ENCODE results near the gene AMMECR1.

The AMMECR1 gene

DNA sequence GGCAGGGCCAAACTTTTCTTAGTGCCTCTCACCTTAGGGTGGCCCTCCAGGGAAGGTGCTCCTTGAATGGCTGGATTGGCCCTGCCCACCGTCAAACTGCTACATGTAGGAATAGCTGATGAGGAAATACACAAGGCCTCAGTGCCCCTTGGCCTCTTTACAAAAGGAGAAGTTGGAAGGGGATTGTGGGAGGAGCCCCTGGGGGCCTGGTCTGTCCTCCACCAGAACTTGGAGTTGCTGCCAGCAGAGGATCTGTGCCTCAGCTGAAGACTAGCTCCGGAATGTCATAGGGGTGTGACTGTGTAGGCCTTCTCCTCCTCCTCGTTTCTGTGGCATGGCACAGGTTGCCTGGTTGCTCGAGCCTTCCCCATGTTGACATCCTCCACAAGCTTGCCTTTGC, 142.7 kb downstream of the AMMECR1 start:
- Histone ChIP-seq H3K4me3 (ENCODE audit: low read length, poor library complexity, severe bottlenecking) (no peak overlapping the region), H4K20me1 (ENCODE audit: insufficient read depth, low read length, poor library complexity, severe bottlenecking) (no peaks in the 10 kb centered on the region)

DNA sequence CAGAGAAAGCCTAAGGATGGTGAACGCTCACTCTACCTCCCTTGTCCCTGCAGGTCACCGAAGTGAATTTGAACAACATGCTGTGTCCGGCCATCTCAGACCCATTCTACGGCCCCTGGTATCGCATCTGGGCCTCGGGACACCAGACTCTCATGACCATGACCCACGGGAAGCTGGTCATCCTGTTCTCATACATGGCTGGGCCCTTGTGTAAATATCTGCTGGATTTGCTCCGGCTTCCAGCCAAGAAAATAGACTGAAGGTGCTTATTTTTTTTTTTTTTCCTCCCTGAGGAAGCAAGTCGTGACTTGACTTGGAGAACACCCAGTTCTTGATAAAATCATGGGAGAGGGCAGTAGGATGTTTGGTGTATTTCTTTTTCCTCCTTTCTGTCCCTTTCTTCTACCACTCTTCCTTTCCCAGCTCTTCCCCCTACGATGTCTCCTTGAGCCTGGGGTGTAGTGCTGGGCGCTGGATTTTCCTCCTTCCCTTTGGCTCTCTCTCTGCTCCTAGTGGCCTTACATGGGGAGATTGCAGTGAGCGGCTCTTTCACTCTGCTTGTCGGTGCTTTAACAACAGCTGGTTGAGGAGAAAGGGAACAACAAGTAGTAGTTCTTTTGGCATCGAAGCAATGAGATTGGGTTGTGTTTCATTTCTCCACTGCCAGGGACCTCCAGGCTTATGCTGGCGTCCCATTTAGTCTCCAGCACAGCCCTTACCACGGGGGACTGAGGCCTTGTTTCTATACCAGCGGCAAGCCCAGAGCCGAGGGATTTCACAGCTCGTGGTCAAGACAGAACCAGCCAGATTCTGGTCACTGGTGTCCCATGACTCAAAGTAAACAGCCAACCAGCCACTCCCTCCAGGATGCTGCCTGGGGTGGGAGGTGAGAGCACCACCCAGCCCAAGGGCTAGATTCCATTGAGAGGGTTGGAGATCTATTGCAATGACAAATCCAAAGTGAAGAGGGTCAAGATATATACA, 144.4 kb downstream of the AMMECR1 start:
- Histone ChIP-seq H4K20me1 (ENCODE audit: insufficient read depth, low read length, poor library complexity, severe bottlenecking) (no peaks in the 10 kb centered on the region), H3K9ac (ENCODE audit: low read depth, low read length, poor library complexity, severe bottlenecking) (no peak overlapping the region), H3F3A (ENCODE audit: low read depth) (no peaks in the 10 kb centered on the region), H2AFZ (ENCODE audit: low read length) (no peak overlapping the region), H3K9me2 (replicated peaks; ENCODE audit: low read depth, low read length) (no peaks in the 10 kb centered on the region), H3K36me3 (ENCODE audit: insufficient read depth, low read length) (peaks cover 38% of the 10 kb centered on the region; the same call in 1 of the 2 replicates), H3K4me1 (ENCODE audit: insufficient read depth, low read length, poor library complexity, severe bottlenecking) (no peaks in the 10 kb centered on the region), H3K4me3 (ENCODE audit: low read length, poor library complexity, severe bottlenecking) (no peak overlapping the region), H3K27me3 (ENCODE audit: insufficient read depth, low read length, poor library complexity, severe bottlenecking) (no peaks in the 10 kb centered on the region), H3K4me2 (ENCODE audit: low read depth, low read length, poor library complexity, severe bottlenecking) (no peak overlapping the region), H3K79me2 (ENCODE audit: insufficient read depth, low read length) (no peaks in the 10 kb centered on the region), H3K9me3 (ENCODE audit: insufficient read depth, low read depth, low read length) (no peaks in the 10 kb centered on the region)
- TF ChIP-seq, protein P1, sequence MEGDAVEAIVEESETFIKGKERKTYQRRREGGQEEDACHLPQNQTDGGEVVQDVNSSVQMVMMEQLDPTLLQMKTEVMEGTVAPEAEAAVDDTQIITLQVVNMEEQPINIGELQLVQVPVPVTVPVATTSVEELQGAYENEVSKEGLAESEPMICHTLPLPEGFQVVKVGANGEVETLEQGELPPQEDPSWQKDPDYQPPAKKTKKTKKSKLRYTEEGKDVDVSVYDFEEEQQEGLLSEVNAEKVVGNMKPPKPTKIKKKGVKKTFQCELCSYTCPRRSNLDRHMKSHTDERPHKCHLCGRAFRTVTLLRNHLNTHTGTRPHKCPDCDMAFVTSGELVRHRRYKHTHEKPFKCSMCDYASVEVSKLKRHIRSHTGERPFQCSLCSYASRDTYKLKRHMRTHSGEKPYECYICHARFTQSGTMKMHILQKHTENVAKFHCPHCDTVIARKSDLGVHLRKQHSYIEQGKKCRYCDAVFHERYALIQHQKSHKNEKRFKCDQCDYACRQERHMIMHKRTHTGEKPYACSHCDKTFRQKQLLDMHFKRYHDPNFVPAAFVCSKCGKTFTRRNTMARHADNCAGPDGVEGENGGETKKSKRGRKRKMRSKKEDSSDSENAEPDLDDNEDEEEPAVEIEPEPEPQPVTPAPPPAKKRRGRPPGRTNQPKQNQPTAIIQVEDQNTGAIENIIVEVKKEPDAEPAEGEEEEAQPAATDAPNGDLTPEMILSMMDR (conservative IDR thresholded peaks at IDR 0.05; ENCODE audit: low read length): no peak
- TF ChIP-seq EZH2phosphoT487 (IDR thresholded peaks at IDR 0.05; ENCODE audit: borderline replicate concordance): no peak

More for the DNA sequence above, 142.7 kb downstream of the AMMECR1 start:
- Histone ChIP-seq H3K4me2 (ENCODE audit: low read depth, low read length, poor library complexity, severe bottlenecking) (no peak overlapping the region), H3K9me2 (replicated peaks; ENCODE audit: low read depth, low read length) (no peaks in the 10 kb centered on the region), H3K9ac (ENCODE audit: low read depth, low read length, poor library complexity, severe bottlenecking) (no peak overlapping the region), H2AFZ (ENCODE audit: low read length) (no peak overlapping the region), H3K4me1 (ENCODE audit: insufficient read depth, low read length, poor library complexity, severe bottlenecking) (no peaks in the 10 kb centered on the region), H3K9me3 (ENCODE audit: insufficient read depth, low read depth, low read length) (no peaks in the 10 kb centered on the region), H3K79me2 (ENCODE audit: insufficient read depth, low read length) (no peaks in the 10 kb centered on the region), H3K36me3 (ENCODE audit: insufficient read depth, low read length) (peaks cover 42% of the 10 kb centered on the region; the same call in 1 of the 2 replicates), H3F3A (ENCODE audit: low read depth) (no peaks in the 10 kb centered on the region), H3K27me3 (ENCODE audit: insufficient read depth, low read length, poor library complexity, severe bottlenecking) (no peaks in the 10 kb centered on the region)
- TF ChIP-seq, protein P1 (conservative IDR thresholded peaks at IDR 0.05; ENCODE audit: low read length): no peak
- no peak for TF ChIP-seq EZH2phosphoT487 (IDR thresholded peaks at IDR 0.05; ENCODE audit: borderline replicate concordance)

DNA sequence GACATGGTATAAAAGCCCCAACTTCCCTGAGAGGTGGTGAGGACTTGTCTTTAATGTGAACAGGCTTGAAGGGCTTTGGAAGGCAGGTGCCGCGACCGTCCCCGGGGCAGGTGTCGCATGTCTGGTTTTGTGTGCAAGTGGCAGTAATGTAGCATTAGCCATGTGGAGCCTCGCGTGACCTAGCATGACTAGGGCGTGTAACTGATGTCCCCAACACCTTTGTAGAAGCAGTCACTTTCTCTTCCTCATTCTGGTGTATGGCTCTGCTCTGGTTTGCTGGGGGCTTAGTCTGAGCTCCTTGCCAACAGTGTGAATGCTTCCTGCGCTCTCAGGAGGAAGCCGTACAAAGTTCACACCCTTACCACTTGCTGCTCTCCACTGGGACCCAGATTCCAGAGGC, 145.7 kb downstream of the AMMECR1 start:
- no peak overlapping the region for H3K4me3 ChIP-seq (ENCODE audit: low read length, poor library complexity, severe bottlenecking)
- H3K79me2 ChIP-seq (ENCODE audit: insufficient read depth, low read length): no peaks in the 10 kb centered on the region
- H3K9me2 ChIP-seq (replicated peaks; ENCODE audit: low read depth, low read length): no peaks in the 10 kb centered on the region
- H3K4me2 ChIP-seq (ENCODE audit: low read depth, low read length, poor library complexity, severe bottlenecking): no peak overlapping the region
- peaks cover 38% of the 10 kb centered on the region; the same call in 1 of the 2 replicates for H3K36me3 ChIP-seq (ENCODE audit: insufficient read depth, low read length)
- H3F3A ChIP-seq (ENCODE audit: low read depth): no peaks in the 10 kb centered on the region
- TF ChIP-seq, protein P1 (conservative IDR thresholded peaks at IDR 0.05; ENCODE audit: low read length): no peak
- TF ChIP-seq EZH2phosphoT487 (IDR thresholded peaks at IDR 0.05; ENCODE audit: borderline replicate concordance): no peak
- no peaks in the 10 kb centered on the region for H3K9me3 ChIP-seq (ENCODE audit: insufficient read depth, low read depth, low read length)
- no peak overlapping the region for H3K9ac ChIP-seq (ENCODE audit: low read depth, low read length, poor library complexity, severe bottlenecking)
- H2AFZ ChIP-seq (ENCODE audit: low read length): no peak overlapping the region
- no peaks in the 10 kb centered on the region for H4K20me1 ChIP-seq (ENCODE audit: insufficient read depth, low read length, poor library complexity, severe bottlenecking)
- no peaks in the 10 kb centered on the region for H3K27me3 ChIP-seq (ENCODE audit: insufficient read depth, low read length, poor library complexity, severe bottlenecking)
- no peaks in the 10 kb centered on the region for H3K4me1 ChIP-seq (ENCODE audit: insufficient read depth, low read length, poor library complexity, severe bottlenecking)

Measured in Loucy (cell line).